Measurements from ENCODE around the gene COL4A1. TPM values are rescaled to one million over a fixed set of nuclear protein-coding genes. Genes with fewer than 3 reads are reported as not detected.

The COL4A1 gene
- polyA plus RNA-seq, 1 experiment: 210 TPM

DNA sequence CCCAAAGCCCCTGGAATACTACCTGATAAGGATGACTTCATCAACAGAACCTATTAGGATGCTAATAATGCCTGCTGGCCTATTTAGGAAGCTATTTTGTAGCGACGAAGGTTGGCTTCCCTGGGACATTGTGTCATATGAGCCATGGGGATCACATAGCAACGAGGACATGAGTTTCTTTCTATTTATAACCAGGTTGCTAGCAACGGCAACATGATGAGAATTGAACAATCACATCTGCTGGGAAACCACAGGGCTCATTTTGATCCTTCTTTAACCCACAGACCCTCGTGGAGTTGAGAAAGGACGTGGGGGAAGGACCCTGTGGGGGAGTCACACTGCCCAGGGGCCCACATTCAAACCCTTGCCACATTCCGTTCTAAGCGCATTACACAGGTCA lies 172.2 kb downstream of the COL4A1 start:
- DNase-seq (ENCODE audit: low read depth, low spot score): no peak
- Histone ChIP-seq H3K27ac (ENCODE audit: low read depth, low read length) (no peak overlapping the region), H3K9me3 (ENCODE audit: control insufficient read depth, insufficient read depth, low read length) (no peaks in the 10 kb centered on the region), H3K4me3 (ENCODE audit: low read depth, low read length) (no peak overlapping the region), H3K27me3 (ENCODE audit: control insufficient read depth, insufficient read depth, low read length) (no peaks in the 10 kb centered on the region)
- TF ChIP-seq, protein P1, sequence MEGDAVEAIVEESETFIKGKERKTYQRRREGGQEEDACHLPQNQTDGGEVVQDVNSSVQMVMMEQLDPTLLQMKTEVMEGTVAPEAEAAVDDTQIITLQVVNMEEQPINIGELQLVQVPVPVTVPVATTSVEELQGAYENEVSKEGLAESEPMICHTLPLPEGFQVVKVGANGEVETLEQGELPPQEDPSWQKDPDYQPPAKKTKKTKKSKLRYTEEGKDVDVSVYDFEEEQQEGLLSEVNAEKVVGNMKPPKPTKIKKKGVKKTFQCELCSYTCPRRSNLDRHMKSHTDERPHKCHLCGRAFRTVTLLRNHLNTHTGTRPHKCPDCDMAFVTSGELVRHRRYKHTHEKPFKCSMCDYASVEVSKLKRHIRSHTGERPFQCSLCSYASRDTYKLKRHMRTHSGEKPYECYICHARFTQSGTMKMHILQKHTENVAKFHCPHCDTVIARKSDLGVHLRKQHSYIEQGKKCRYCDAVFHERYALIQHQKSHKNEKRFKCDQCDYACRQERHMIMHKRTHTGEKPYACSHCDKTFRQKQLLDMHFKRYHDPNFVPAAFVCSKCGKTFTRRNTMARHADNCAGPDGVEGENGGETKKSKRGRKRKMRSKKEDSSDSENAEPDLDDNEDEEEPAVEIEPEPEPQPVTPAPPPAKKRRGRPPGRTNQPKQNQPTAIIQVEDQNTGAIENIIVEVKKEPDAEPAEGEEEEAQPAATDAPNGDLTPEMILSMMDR (IDR thresholded peaks at IDR 0.05; ENCODE audit: low read depth, low read length): no peak
- POLR2A ChIA-PET: no interaction called here
- CTCF ChIA-PET: no interaction called here

GRCh38 chr13:110133425-110134235 lies 173.3 kb downstream of the COL4A1 start:
- H3K4me3 ChIP-seq (ENCODE audit: low read depth, low read length): no peak overlapping the region
- ChIA-PET CTCF (no interaction called here), POLR2A (interaction anchor here (0.5 kb wide), 1 partner anchor 110 kb away, joined by 5 read pairs; no protein-coding TSS in a partner anchor)
- H3K9me3 ChIP-seq (ENCODE audit: control insufficient read depth, insufficient read depth, low read length): peaks cover 8% of the 10 kb centered on the region; the same call in 1 of the 2 replicates
- H3K27ac ChIP-seq (ENCODE audit: low read depth, low read length): no peak overlapping the region
- H3K27me3 ChIP-seq (ENCODE audit: control insufficient read depth, insufficient read depth, low read length): no peaks in the 10 kb centered on the region
- DNase-seq (ENCODE audit: low read depth, low spot score): no peak
- TF ChIP-seq, protein P1 (IDR thresholded peaks at IDR 0.05; ENCODE audit: low read depth, low read length): no peak

- Histone ChIP-seq H3K27ac (ENCODE audit: low read depth, low read length) (no peak overlapping the region), H3K4me3 (ENCODE audit: low read depth, low read length) (no peak overlapping the region), H3K9me3 (ENCODE audit: control insufficient read depth, insufficient read depth, low read length) (peaks cover 8% of the 10 kb centered on the region; the same call in 1 of the 2 replicates), H3K27me3 (ENCODE audit: control insufficient read depth, insufficient read depth, low read length) (no peaks in the 10 kb centered on the region)
- ChIA-PET CTCF (interaction anchor here (0.5 kb wide), 1 partner anchor 31 kb away, joined by 4 read pairs; no protein-coding TSS in a partner anchor), POLR2A (no interaction called here)
- TF ChIP-seq, protein P1 (IDR thresholded peaks at IDR 0.05; ENCODE audit: low read depth, low read length): no peak
- DNase-seq (ENCODE audit: low read depth, low spot score): no peak
Observed at GRCh38 chr13:110132225-110132982, 174.6 kb downstream of the COL4A1 start.

DNA sequence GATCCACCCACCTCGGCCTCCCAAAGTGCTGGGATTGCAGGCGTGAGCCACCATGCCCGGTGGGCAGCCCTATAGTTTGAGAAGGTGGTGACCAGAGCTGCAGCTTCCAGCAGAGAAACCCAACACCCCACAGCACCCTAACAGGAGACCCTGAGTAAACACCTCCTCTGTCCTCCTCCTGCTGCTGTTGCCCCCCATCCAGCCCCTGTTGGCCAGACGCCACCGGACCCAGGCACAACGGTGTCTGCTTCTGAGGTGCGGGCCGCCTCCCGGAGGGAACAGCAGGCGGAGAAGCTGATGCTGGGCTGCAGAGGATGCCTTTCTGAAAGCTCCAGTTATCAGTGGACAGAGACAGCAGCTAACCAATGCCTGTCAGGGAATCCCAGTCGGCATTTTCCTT lies 175.5 kb downstream of the COL4A1 start:
- Histone ChIP-seq H3K4me3 (ENCODE audit: low read depth, low read length) (no peak overlapping the region), H3K27me3 (ENCODE audit: control insufficient read depth, insufficient read depth, low read length) (no peaks in the 10 kb centered on the region), H3K9me3 (ENCODE audit: control insufficient read depth, insufficient read depth, low read length) (peaks cover 8% of the 10 kb centered on the region; the same call in 1 of the 2 replicates), H3K27ac (ENCODE audit: low read depth, low read length) (no peak overlapping the region)
- CTCF ChIA-PET: no interaction called here
- TF ChIP-seq, protein P1 (IDR thresholded peaks at IDR 0.05; ENCODE audit: low read depth, low read length): no peak
- DNase-seq (ENCODE audit: low read depth, low spot score): no peak
- POLR2A ChIA-PET: no interaction called here

DNA sequence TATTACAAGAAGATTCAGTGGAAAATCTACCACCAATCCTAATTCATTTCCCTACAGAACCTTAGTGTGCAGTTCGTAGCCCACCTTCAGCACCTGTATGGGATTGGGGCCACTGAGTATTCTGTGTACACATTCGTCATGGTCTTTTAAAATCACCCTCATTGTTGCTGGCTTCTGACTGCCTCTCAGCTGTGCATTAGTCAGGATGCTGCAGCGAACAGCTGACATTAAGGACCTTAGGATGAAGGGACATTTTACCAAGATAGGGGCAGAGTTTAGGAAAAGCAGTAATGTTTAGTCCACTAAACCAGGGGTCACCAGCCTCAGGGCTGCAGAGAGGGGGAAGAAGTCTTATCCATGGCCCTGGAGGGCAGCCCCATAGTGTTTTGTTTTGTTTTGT lies 176.5 kb downstream of the COL4A1 start:
- H3K27me3 ChIP-seq (ENCODE audit: control insufficient read depth, insufficient read depth, low read length): no peaks in the 10 kb centered on the region
- TF ChIP-seq, protein P1 (IDR thresholded peaks at IDR 0.05; ENCODE audit: low read depth, low read length): no peak
- no peak overlapping the region for H3K27ac ChIP-seq (ENCODE audit: low read depth, low read length)
- ChIA-PET POLR2A (no interaction called here), CTCF (no interaction called here)
- DNase-seq (ENCODE audit: low read depth, low spot score): no peak
- no peak overlapping the region for H3K4me3 ChIP-seq (ENCODE audit: low read depth, low read length)
- H3K9me3 ChIP-seq (ENCODE audit: control insufficient read depth, insufficient read depth, low read length): peaks cover 8% of the 10 kb centered on the region; the same call in 1 of the 2 replicates

All from AG04450 (cell line).